ENCODE measurements around the gene ABCC4.
"Not testable (repeated sequence)": the region's sequence is repeated elsewhere in the genome, so short reads cannot be mapped to it uniquely, and the experiment has no call there.

ABCC4 gene

DNA sequence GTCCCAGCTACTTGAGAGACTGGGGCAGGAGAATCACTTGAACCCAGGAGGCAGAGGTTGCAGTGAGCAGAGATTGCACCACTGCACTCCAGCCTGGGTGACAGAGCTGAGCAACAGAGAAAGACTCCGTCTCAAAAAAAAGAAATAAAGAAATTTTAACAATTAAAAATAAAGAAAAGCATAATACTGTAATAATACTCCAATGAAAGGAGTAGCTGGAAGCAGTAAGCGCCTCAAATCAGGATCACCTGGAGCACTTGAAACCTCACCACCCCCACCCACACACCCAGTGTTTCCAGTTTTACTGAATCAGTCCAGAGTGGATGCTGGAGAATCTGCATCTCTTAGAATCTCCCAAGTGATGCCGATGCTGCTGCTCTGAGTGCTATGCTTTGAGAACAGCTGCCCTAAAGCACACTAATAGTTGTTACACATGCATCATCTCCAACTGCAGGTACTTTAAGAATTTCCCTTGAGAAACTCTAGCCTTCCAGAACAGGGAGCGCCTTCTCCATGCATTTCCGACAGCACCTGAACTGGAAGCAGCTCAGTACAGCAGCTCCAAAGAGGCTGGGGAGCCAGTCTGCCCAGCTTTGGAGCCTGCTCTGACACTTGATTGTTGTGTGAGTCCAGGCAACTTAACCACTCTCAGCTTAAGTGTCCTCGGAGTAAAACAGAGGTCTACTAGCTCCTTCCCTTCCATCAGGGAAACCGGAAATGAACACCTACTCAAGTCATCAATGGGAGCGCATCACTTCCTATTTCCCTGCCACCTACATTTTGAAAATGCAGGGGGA is 2.9 kb downstream of the ABCC4 start:
- Histone ChIP-seq H3K9ac (ENCODE audit: low read length) (no peak overlapping the region), H3K27ac (ENCODE audit: low read depth, low read length) (no peak overlapping the region)

DNA sequence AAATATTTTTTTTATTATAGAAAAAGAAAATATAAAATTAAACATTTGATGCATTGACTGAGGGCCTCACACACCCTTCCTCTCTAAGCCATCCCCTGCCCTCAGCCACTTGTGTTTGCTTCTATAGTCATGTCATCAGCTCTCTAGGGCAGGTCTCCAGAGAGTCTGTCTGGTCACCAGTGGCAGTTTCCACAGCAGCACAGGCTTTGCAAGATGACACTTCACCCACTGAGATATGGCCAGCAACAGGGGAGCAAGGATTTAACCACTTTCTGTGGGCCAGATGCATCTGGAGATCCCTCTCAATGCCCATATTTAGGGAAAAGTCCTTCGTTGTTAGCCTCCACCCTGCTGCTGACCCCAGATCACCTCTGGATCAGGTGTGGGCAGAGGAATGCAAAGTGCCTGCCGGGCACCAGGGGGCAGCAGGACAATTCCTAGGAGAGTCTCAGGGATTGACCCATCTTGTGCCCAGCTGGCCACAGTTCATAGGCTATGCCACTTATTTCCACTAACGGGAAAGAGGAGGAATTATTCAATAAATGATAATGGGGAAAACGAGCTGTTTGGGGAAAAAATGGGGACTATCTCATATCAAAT is 4.8 kb downstream of the ABCC4 start:
- H3K36me3 ChIP-seq (ENCODE audit: control insufficient read depth, insufficient read depth, low read length) = no peaks in the 10 kb centered on the region
- H3K4me1 ChIP-seq (ENCODE audit: control insufficient read depth, insufficient read depth, low read length) = no peaks in the 10 kb centered on the region
- H3K9ac ChIP-seq (ENCODE audit: low read length) = no peak overlapping the region
- no peak overlapping the region for H3K27ac ChIP-seq (ENCODE audit: low read depth, low read length)
- H3K4me3 ChIP-seq (ENCODE audit: low read depth, low read length) = no peak overlapping the region
- peaks cover 14% of the 10 kb centered on the region for H3K27me3 ChIP-seq (ENCODE audit: control insufficient read depth, insufficient read depth, low read length)
- no peaks in the 10 kb centered on the region for H3K9me3 ChIP-seq (ENCODE audit: control insufficient read depth, insufficient read depth, low read depth, low read length)

More for the DNA sequence above, 2.9 kb downstream of the ABCC4 start:
- no peaks in the 10 kb centered on the region for H3K9me3 ChIP-seq (ENCODE audit: control insufficient read depth, insufficient read depth, low read depth, low read length)
- H3K36me3 ChIP-seq (ENCODE audit: control insufficient read depth, insufficient read depth, low read length) = no peaks in the 10 kb centered on the region
- H3K4me1 ChIP-seq (ENCODE audit: control insufficient read depth, insufficient read depth, low read length) = no peaks in the 10 kb centered on the region
- no peak overlapping the region for H3K4me3 ChIP-seq (ENCODE audit: low read depth, low read length)
- H3K27me3 ChIP-seq (ENCODE audit: control insufficient read depth, insufficient read depth, low read length) = peaks cover 32% of the 10 kb centered on the region

DNA sequence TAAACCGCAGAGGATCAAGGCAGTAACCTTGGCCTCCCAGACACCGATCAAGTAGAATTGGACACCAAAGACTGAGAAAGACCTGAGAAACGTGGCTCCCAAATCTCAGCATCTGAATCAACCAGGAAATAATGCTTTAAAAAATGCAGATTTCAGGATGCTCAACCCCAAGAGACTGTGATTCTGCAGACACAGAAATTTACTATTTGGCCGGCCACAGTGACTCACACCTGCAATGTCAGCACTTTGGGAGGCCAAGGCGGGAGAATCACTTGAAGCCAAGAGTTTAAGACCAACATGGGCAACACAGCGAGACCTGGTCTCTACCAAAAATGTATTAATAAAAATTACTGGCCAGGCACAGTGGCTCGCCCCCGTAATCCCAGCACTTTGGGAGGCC is 6.2 kb downstream of the ABCC4 start:
- Histone ChIP-seq H3K9me3 (ENCODE audit: control insufficient read depth, insufficient read depth, low read depth, low read length) (no peaks in the 10 kb centered on the region), H3K4me1 (ENCODE audit: control insufficient read depth, insufficient read depth, low read length) (no peaks in the 10 kb centered on the region), H3K27me3 (ENCODE audit: control insufficient read depth, insufficient read depth, low read length) (peaks cover 1% of the 10 kb centered on the region)

DNA sequence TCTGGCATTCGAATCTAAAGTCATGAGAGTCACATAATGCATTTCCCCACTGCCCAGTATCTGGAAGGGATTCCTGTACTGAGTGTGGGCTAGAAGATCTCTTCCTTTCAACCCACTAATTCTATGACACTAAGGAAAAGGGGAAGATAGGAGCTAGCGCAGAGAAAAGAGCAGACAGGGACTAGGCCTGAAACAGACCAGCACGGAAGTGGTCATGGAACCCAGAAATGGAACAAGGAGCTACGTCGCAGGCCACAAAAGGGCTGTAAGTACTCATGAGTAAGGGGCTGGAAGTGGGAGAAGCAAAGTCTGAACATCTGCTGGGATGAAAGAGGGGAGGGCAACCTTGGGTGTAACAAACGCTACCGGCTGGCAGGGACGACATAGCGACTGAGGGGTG is 8.6 kb downstream of the ABCC4 start:
- Histone ChIP-seq H3K9me3 (ENCODE audit: control insufficient read depth, insufficient read depth, low read depth, low read length) (no peaks in the 10 kb centered on the region), H3K4me3 (ENCODE audit: low read depth, low read length) (no peak overlapping the region), H3K27ac (ENCODE audit: low read depth, low read length) (no peak overlapping the region), H3K9ac (ENCODE audit: low read length) (no peak overlapping the region), H3K27me3 (ENCODE audit: control insufficient read depth, insufficient read depth, low read length) (no peaks in the 10 kb centered on the region), H3K36me3 (ENCODE audit: control insufficient read depth, insufficient read depth, low read length) (no peaks in the 10 kb centered on the region), H3K4me1 (ENCODE audit: control insufficient read depth, insufficient read depth, low read length) (no peaks in the 10 kb centered on the region)

More for the DNA sequence above, 6.2 kb downstream of the ABCC4 start:
- no peaks in the 10 kb centered on the region for H3K36me3 ChIP-seq (ENCODE audit: control insufficient read depth, insufficient read depth, low read length)
- no peak overlapping the region for H3K9ac ChIP-seq (ENCODE audit: low read length)
- no peak overlapping the region for H3K4me3 ChIP-seq (ENCODE audit: low read depth, low read length)
- H3K27ac ChIP-seq (ENCODE audit: low read depth, low read length) = no peak overlapping the region

DNA sequence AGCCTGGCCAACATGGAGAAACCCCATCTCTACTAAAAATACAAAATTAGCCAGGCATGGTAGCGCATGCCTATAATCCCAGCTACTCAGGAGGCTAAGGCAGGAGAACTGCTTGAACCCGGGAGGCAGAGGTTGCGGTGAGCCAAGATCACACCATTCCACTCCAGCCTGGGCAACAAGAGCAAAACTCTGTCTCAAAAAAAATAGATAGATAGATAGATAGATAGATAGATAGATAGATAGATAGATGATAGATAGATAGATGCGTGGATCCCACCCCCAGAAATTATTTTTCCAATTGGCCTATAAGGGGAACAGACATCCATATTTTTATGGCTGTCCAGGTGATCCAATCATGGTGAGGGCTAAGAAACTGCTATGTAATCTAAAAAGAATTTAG is 11.3 kb downstream of the ABCC4 start:
- not testable (repeated sequence) for H3K4me3 ChIP-seq (ENCODE audit: low read depth, low read length); H3K27ac ChIP-seq (ENCODE audit: low read depth, low read length); H3K9me3 ChIP-seq (ENCODE audit: control insufficient read depth, insufficient read depth, low read depth, low read length); H3K9ac ChIP-seq (ENCODE audit: low read length); H3K4me1 ChIP-seq (ENCODE audit: control insufficient read depth, insufficient read depth, low read length); H3K27me3 ChIP-seq (ENCODE audit: control insufficient read depth, insufficient read depth, low read length); H3K36me3 ChIP-seq (ENCODE audit: control insufficient read depth, insufficient read depth, low read length)

DNA sequence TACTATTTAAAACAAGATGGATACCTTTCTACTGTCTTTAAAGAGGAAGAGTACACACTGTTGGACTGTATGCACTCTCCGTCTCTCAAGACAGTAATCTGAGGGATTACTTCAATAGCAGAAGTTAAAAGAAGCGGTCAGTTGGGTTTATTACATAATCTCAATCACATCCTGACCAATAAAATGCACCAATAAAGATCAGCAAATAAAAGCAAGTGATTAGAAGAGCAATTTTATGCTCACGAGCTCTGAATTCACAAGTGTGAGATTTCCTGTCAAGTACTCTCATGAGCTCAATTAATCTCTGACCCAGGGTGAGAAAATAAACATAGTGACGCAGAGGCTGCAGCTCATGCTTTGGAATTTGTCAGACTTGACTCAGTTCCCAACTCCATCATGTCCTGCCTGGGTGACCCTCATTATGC is 12.2 kb downstream of the ABCC4 start:
- no peak overlapping the region for H3K4me3 ChIP-seq (ENCODE audit: low read depth, low read length)
- H3K9ac ChIP-seq (ENCODE audit: low read length) = no peak overlapping the region
- no peak overlapping the region for H3K27ac ChIP-seq (ENCODE audit: low read depth, low read length)
- no peaks in the 10 kb centered on the region for H3K4me1 ChIP-seq (ENCODE audit: control insufficient read depth, insufficient read depth, low read length)
- H3K9me3 ChIP-seq (ENCODE audit: control insufficient read depth, insufficient read depth, low read depth, low read length) = no peaks in the 10 kb centered on the region
- H3K36me3 ChIP-seq (ENCODE audit: control insufficient read depth, insufficient read depth, low read length) = no peaks in the 10 kb centered on the region
- no peaks in the 10 kb centered on the region for H3K27me3 ChIP-seq (ENCODE audit: control insufficient read depth, insufficient read depth, low read length)

DNA sequence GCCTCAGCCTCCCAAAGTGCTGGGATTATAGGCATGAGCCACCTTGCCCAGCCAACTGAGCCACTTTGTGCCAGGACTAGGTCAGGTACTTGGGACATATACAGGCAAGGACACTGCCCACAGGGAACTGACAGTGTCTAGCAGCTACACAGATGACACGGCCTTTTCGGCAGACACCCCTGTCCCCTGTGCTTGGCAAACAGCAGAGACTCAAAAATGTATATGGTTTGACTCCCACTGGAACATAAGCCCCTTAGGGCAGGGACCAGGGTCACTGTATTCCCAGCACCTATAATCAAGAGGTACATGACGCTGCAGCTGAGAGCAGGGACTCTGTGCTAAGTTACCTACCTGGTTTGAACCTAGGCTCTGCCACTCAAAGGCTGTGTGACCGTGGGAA is 16.8 kb downstream of the ABCC4 start:
- Histone ChIP-seq H3K9ac (ENCODE audit: low read length) (no peak overlapping the region), H3K9me3 (ENCODE audit: control insufficient read depth, insufficient read depth, low read depth, low read length) (no peaks in the 10 kb centered on the region), H3K4me1 (ENCODE audit: control insufficient read depth, insufficient read depth, low read length) (no peaks in the 10 kb centered on the region), H3K27ac (ENCODE audit: low read depth, low read length) (no peak overlapping the region), H3K4me3 (ENCODE audit: low read depth, low read length) (no peak overlapping the region), H3K36me3 (ENCODE audit: control insufficient read depth, insufficient read depth, low read length) (no peaks in the 10 kb centered on the region), H3K27me3 (ENCODE audit: control insufficient read depth, insufficient read depth, low read length) (no peaks in the 10 kb centered on the region)

DNA sequence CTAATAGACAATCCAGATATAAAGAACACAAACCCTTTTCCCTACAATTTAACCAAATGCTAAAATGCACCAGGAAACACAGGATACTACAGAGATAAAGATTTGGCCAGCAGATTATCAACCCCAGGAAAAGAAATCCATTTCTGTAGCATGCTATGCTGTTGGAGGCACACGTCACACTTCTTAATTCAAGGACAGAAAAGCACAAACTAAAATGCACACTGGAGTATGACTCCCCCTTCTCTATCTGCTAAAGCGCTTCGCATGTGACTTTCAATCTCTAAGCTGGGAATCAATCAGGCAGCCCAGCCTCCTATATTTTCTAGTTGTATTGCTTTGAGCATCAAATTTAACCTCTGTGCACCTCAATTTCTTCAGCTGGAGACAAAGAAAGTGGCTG is 22.2 kb downstream of the ABCC4 start:
- no peak overlapping the region for H3K27ac ChIP-seq (ENCODE audit: low read depth, low read length)
- H3K4me3 ChIP-seq (ENCODE audit: low read depth, low read length) = no peak overlapping the region
- no peaks in the 10 kb centered on the region for H3K27me3 ChIP-seq (ENCODE audit: control insufficient read depth, insufficient read depth, low read length)
- H3K9ac ChIP-seq (ENCODE audit: low read length) = no peak overlapping the region
- H3K36me3 ChIP-seq (ENCODE audit: control insufficient read depth, insufficient read depth, low read length) = no peaks in the 10 kb centered on the region
- H3K9me3 ChIP-seq (ENCODE audit: control insufficient read depth, insufficient read depth, low read depth, low read length) = no peaks in the 10 kb centered on the region
- H3K4me1 ChIP-seq (ENCODE audit: control insufficient read depth, insufficient read depth, low read length) = no peaks in the 10 kb centered on the region

DNA sequence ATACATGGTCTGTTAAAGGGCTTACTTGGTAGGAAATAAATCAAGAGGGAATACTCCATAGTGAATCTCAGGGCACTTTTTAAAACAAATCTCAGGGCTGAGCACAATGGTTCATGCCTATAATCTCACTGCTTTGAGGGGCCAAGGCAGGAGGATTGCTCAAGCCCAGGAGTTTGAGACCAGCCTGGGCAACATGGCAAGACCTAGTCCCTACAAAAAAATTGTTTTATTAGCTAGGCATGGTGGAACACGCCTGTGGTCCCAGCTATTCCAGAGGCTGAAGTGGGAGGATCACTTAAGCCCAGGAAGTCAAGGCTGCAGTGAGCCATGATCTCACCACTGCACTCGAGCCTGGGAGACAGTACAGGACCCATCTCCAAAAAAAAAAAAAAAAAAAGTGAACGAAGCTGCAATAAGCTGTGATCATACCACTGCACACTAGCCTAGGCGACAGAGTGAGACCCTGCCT is 25.2 kb downstream of the ABCC4 start:
- no peak overlapping the region for H3K27ac ChIP-seq (ENCODE audit: low read depth, low read length)
- H3K27me3 ChIP-seq (ENCODE audit: control insufficient read depth, insufficient read depth, low read length) = no peaks in the 10 kb centered on the region
- H3K9ac ChIP-seq (ENCODE audit: low read length) = no peak overlapping the region
- no peak overlapping the region for H3K4me3 ChIP-seq (ENCODE audit: low read depth, low read length)
- no peaks in the 10 kb centered on the region for H3K4me1 ChIP-seq (ENCODE audit: control insufficient read depth, insufficient read depth, low read length)
- H3K9me3 ChIP-seq (ENCODE audit: control insufficient read depth, insufficient read depth, low read depth, low read length) = no peaks in the 10 kb centered on the region
- no peaks in the 10 kb centered on the region for H3K36me3 ChIP-seq (ENCODE audit: control insufficient read depth, insufficient read depth, low read length)

DNA sequence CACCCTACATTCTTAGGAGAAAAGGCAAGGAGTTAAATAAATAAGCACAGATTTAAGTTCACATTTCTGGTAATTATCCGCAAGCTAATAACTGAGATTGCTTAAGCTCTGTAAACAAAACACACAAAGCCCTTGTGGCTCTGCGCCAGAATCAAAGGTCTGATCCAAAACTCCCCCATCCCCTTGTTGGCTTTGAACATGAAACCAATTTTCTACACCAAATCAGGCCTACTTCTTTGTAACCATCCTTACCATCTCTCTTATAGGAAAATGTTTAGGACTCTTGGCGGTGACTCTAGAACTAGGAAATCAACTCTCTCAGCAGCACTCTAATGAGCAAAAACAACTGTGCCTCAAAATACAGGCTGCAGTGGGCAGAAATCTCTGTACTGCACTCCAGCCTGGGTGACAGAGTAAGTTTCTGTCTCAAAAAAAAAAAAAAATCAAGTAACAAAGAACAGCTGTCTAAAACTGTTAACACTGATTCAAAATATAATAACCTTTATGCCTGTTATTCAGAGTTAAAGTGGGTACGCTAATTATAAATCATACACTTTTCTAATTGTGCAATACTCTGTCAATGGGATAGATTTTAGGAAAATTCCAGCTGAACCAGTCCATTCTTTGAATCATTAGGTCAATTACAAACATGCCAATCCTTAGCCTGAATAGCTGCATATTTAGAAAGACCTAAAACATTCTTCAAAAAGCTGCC is 25.8 kb downstream of the ABCC4 start:
- Histone ChIP-seq H3K4me3 (ENCODE audit: low read depth, low read length) (no peak overlapping the region), H3K9me3 (ENCODE audit: control insufficient read depth, insufficient read depth, low read depth, low read length) (no peaks in the 10 kb centered on the region), H3K9ac (ENCODE audit: low read length) (no peak overlapping the region), H3K27me3 (ENCODE audit: control insufficient read depth, insufficient read depth, low read length) (no peaks in the 10 kb centered on the region), H3K36me3 (ENCODE audit: control insufficient read depth, insufficient read depth, low read length) (no peaks in the 10 kb centered on the region), H3K27ac (ENCODE audit: low read depth, low read length) (no peak overlapping the region), H3K4me1 (ENCODE audit: control insufficient read depth, insufficient read depth, low read length) (no peaks in the 10 kb centered on the region)

DNA sequence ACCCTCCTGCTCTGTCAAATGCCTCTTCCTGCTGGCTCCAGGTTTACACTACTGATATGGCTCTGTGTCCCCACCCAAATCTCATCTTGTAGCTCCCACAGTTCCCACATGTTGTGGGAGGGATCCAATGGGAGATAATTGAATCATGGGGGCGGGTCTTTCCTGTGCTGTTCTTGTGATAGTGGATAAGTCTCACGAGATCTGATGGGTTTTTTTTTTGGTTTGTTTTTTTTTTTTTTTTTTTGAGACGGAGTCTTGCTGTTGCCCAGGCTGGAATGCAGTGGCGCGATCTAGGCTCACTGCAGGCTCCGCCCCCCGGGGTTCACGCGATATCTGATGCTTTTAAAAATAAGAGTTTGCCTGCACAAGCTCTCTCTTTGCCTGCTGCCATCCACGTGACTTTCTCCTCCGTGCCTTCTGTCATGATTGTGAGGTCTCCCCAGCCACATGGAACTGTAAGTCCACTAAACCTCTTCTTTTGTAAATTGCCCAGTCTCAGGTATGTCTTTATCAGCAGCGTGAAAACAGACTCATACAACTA is 27.6 kb downstream of the ABCC4 start:
- H3K27me3 ChIP-seq (ENCODE audit: control insufficient read depth, insufficient read depth, low read length); H3K4me3 ChIP-seq (ENCODE audit: low read depth, low read length); H3K4me1 ChIP-seq (ENCODE audit: control insufficient read depth, insufficient read depth, low read length); H3K27ac ChIP-seq (ENCODE audit: low read depth, low read length); H3K36me3 ChIP-seq (ENCODE audit: control insufficient read depth, insufficient read depth, low read length); H3K9ac ChIP-seq (ENCODE audit: low read length); H3K9me3 ChIP-seq (ENCODE audit: control insufficient read depth, insufficient read depth, low read depth, low read length): not testable (repeated sequence)
